ENCODE results near the gene PLD1. TPM values are rescaled to one million over a fixed set of nuclear protein-coding genes. Genes with fewer than 3 reads are reported as not detected.
A peak's percentile ranks its signal among the peaks of the same experiment; 100 is the strongest.

Gene PLD1
- total and polyA plus RNA-seq, 9 donors = 24.6 to 125 (median 52.1) TPM

- H3K27ac ChIP-seq = peak overlapping the region in 1 of 2 donors; percentile 76
- no peak for TF ChIP-seq CTCF (IDR thresholded peaks at IDR 0.05)
- no peak for TF ChIP-seq EP300 (IDR thresholded peaks at IDR 0.05)
- TF ChIP-seq POLR2A (IDR thresholded peaks at IDR 0.05) = no peak
- WGBS, 3 donors = 40 to 68% (median 50%) methylated on average over 10 of the region's 10 CpGs
- H3K4me3 ChIP-seq = no peak overlapping the region
- DNase-seq = peak in 1 of 5 donors; percentile 54
- intact Hi-C loops (cut with DNase I) = no loop called here
- no peaks in the 10 kb centered on the region for H3K27me3 ChIP-seq
- peaks cover 12% of the 10 kb centered on the region for H3K4me1 ChIP-seq (ENCODE audit: insufficient read depth)
- no peaks in the 10 kb centered on the region for H3K9me3 ChIP-seq
- no peaks in the 10 kb centered on the region for H3K36me3 ChIP-seq
Measured at GRCh38 chr3:171768281-171768900, 41.9 kb downstream of the PLD1 start.

GRCh38 chr3:171765511-171765887, 44.8 kb downstream of the PLD1 start:
- no peaks in the 10 kb centered on the region for H3K36me3 ChIP-seq
- TF ChIP-seq CTCF (IDR thresholded peaks at IDR 0.05) (no peak), EP300 (IDR thresholded peaks at IDR 0.05) (no peak), POLR2A (IDR thresholded peaks at IDR 0.05) (no peak)
- 81 to 94% (median 89%) methylated on average over 5 of the region's 5 CpGs for WGBS, 3 donors
- H3K9me3 ChIP-seq = no peaks in the 10 kb centered on the region
- no peak overlapping the region for H3K27ac ChIP-seq
- no peak for DNase-seq
- no peak overlapping the region for H3K4me3 ChIP-seq
- intact Hi-C loops (cut with DNase I) = no loop called here
- H3K4me1 ChIP-seq (ENCODE audit: insufficient read depth) = peaks cover 18% of the 10 kb centered on the region
- H3K27me3 ChIP-seq = no peaks in the 10 kb centered on the region

- Histone ChIP-seq H3K4me1 (ENCODE audit: insufficient read depth) (peaks cover 22% of the 10 kb centered on the region), H3K27me3 (no peaks in the 10 kb centered on the region), H3K4me3 (no peak overlapping the region), H3K36me3 (no peaks in the 10 kb centered on the region), H3K9me3 (no peaks in the 10 kb centered on the region), H3K27ac (no peak overlapping the region)
- DNase-seq = no peak
- intact Hi-C loops (cut with DNase I) = no loop called here
- TF ChIP-seq EP300 (IDR thresholded peaks at IDR 0.05) (no peak), POLR2A (IDR thresholded peaks at IDR 0.05) (no peak), CTCF (IDR thresholded peaks at IDR 0.05) (no peak)
- 73 to 87% (median 82%) methylated on average over 2 of the region's 2 CpGs for whole genome bisulfite sequencing, 3 donors
Measured at GRCh38 chr3:171763392-171763791, 46.9 kb downstream of the PLD1 start.

- TF ChIP-seq EP300 (IDR thresholded peaks at IDR 0.05) (no peak), POLR2A (IDR thresholded peaks at IDR 0.05) (no peak), CTCF (IDR thresholded peaks at IDR 0.05) (no peak)
- no peaks in the 10 kb centered on the region for H3K36me3 ChIP-seq
- no peaks in the 10 kb centered on the region for H3K9me3 ChIP-seq
- no peak for DNase-seq
- H3K4me3 ChIP-seq = no peak overlapping the region
- intact Hi-C loops (cut with DNase I) = no loop called here
- peaks cover 17% of the 10 kb centered on the region for H3K4me1 ChIP-seq (ENCODE audit: insufficient read depth)
- no peak overlapping the region for H3K27ac ChIP-seq
- 94 to 100% (median 94%) methylated on average over 2 of the region's 2 CpGs for WGBS, 3 donors
- H3K27me3 ChIP-seq = no peaks in the 10 kb centered on the region
Measured at GRCh38 chr3:171760477-171760876, 49.8 kb downstream of the PLD1 start.
